IPS-NIHi7 (cell line): ENCODE measurements around the gene PDF.
"Not testable (repeated sequence)": the region's sequence is repeated elsewhere in the genome, so short reads cannot be mapped to it uniquely, and the experiment has no call there.

Source experiments
- DNase-seq: peaks from one replicate; pipeline ENCODE4 v3.0.0; 2012; ENCODE audit warnings: mixed read lengths; ENCODE audit errors: extremely low spot score

Gene PDF

DNA sequence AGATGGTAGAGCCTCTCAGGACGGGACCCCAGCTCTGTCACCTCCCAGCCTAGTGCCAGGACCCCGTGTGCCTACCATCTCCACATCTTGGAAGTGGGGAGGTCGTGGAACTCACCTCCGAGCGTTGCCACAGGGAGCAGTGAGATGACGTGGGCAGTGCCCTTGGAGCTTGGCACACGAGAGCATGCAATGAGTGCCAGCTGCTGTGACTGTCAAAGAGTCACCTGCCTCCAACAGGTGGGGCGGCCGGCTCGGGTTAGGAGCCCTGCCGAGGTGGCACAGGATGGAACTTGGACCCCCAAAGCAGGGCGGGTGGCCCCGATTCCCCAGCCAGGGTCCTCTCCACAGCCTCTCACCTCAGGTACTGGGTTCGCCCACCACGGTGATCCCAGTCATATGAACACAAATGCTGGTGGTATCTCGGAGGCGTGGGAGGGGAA is 13.8 kb downstream of the PDF start:
- no peak for DNase-seq

DNA sequence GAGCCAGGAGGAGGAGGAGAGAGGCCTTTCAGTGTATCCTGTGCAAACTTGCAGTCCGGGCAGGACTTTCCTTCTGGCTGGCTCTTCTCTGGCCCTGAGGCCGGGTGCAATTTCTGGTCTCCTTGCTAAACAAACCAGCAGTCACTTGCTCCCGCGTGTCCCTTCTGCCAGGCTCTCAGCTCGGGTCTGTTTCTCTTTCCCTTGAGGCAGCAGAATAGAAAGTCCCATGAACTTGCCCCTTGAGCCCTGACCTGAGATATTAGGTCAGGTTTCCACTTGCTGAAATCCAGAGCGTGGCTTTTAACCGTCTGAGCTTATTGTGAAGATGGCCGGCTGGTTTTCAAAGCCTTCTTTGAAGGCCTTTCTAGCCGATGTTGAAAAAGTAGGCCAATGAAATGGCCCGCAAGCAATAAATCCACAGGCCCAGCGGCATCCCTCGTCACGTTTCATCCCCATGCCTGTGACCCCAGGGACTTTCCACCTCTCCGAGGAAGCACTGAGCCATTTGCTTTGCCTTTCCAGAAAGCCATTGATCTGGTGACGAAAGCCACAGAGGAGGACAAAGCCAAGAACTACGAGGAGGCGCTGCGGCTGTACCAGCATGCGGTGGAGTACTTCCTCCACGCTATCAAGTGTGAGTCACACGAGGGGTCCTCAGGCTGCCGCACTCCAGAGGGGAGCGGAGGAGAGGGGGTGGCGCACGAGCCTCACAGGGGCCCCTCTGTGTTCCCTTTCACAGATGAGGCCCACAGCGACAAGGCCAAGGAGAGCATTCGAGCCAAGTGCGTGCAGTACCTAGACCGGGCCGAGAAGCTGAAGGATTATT is 14.7 kb downstream of the PDF start:
- no peak for DNase-seq

DNA sequence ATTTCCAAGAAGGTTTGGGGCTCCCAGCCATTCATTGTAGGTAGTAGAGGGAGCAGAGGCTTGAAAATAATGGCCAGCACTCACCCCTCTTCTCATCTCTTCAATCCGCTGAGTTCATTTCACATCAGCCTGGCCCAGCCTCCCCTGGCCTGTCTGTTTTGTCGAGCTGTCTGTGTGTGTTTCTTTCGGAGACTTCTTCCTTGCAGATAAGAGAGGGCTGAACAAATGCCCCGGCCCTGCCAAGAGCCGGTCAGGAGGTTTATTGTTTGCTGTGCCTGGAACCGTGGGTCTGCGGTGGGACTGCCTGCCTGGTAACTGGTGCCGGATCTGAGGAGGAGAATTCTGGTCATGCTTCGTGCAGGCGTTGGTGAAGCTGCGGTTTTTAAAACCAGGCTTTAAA is 15.9 kb downstream of the PDF start:
- DNase-seq = no peak

DNA sequence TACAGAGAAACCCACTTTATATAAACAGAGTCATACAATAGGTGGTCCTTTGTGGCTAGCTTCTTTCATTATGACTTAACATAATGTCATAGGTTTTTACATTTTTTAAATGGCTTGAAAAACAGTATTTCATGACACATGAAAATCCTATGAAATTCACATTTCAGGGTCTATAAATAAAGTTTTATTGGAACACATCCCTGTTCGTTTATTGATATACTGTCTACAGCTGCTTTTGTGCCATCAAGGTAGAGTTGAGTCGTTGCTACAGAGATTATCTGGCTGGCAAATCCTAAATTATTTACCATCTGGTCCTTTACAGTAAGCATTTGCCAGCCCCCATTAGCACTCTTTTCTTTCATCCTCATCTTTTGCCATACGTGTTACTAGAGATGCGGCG is 16.9 kb downstream of the PDF start:
- DNase-seq = no peak

DNA sequence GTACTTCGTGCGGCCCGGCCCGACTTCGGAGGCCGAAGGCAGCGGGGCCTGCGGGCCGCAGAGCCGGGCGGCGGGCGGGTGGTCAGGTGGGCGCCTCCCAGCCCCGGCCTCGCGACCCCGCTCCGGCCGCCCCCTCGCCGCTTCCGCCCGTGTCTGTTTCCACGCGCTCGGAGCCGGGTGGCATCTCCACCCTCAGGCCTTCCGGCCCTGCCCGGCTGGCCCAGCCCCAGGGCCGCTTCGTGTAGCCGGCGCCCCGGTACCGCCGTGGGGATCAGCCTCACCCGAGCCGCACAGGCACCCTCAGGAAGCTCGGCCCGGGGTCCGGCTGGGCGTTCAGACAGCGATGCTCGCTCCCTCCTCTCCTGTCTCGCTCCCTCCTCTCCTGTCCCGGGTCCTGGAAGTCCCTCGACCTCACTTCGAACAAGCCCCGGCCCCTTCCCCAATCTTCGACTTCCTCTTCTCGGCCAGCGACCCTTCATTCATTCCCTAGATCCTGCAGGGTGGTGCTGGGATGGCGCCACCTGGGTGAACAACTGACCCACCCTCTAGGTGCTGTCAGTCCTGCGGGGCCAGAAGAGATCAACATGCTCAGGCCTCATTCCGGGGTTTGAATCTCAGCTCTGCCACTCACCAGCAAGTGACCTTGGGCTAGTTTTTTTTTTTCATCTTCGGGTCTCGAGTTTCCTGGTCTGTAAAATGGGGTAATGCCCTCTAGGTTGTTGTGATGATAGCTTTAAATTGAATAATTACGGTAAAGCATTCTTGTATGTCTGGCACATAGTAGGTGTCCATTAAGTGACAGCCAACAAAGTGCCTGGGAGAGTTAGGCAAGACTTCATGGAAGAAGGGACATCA is 18.6 kb downstream of the PDF start:
- DNase-seq = peak; percentile 63

- DNase-seq = peak; percentile 99
These were observed 19.5 kb downstream of the PDF start, which contains the start of gene VPS4A for GRCh38 chr16:69310653-69311532. VPS4A (plus strand) TSS chr16:69311350; CDS start chr16:69311512, 162 bp downstream.

- DNase-seq = no peak
These were observed 21.1 kb downstream of the PDF start for GRCh38 chr16:69309316-69309715.

DNA sequence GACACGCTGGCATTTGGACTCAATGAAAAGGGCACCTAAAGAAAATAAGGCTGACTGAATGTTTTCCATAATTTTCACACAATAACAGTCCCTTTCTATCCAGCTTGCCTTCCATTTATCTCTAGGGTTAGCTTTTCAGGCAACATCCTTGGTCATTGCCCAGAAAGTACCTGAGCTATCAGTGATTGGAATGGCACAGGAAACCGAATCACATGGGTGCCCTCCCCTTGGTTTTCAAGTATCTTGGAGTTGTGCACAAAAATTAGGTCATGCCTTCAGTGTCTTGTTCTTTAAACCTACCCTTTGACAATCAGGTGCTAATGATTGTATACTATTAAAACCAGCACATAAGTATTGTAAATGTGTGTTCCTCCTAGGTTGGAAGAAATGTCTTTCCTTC is 22.5 kb downstream of the PDF start:
- DNase-seq = no peak

DNA sequence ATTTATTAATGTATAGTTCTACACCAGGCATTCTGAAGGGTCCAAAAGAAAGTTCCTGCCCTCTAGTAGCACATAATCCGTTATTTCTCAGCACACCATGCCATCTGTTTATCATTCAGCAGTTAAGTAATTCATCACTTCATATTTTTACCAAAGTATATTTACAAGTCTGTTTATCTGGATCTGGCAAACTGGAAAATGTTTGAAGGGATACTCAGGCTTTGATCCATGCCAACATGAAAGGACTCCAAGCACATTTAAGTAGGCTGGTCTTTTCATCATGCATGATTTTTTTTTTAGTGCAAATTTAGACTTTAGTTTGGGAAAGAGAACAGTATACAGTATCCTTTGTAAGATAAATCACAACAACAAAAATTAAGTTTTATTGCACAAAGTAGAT is 23.3 kb downstream of the PDF start:
- no peak for DNase-seq

DNA sequence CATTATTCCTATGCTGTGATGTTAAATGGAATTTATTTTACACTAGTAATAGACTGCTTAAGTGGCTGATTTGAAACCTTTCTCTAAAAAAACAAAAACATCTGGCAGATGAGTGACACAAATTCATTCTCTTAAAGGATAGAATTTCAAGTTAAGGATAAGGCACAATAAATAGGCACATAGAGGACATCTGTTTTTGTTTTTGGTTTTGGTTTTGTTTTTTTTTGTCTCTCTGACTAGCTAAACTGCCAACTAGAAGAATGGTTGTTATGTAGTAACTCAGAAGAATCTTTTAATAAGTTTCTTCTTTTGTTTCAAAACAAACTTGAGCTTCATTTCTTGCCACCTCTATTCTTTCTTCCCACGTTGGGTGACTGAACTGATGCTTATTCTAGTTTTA is 24.4 kb downstream of the PDF start:
- no peak for DNase-seq

GRCh38 chr16:69302301-69302700 is 28.1 kb downstream of the PDF start:
- DNase-seq = no peak

GRCh38 chr16:69301861-69302260 is 28.5 kb downstream of the PDF start:
- no peak for DNase-seq

DNA sequence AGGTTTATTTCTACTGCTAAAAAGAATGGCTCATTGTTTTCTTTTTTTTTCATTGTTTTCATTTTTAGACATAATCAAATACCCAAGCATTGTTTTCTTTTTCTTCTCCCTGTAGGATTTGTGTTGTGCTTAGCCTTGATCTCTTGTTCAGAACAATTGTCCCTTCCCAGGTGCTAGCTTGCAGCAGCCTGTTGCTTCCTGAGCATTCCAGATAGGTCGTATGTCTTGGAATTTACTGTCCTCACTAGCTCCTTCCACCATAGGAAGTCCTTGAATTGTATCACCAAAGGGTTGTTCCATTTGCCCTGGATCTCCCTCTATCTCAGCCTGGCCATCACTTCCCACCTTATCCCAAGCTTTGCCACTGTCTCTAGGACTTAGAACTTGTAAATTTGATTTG is 29.2 kb downstream of the PDF start:
- no peak for DNase-seq

- DNase-seq = no peak
These were observed 32.1 kb downstream of the PDF start for GRCh38 chr16:69298261-69298660.

- DNase-seq = not testable (repeated sequence)
These were observed 33.6 kb downstream of the PDF start for GRCh38 chr16:69296771-69297170.

DNA sequence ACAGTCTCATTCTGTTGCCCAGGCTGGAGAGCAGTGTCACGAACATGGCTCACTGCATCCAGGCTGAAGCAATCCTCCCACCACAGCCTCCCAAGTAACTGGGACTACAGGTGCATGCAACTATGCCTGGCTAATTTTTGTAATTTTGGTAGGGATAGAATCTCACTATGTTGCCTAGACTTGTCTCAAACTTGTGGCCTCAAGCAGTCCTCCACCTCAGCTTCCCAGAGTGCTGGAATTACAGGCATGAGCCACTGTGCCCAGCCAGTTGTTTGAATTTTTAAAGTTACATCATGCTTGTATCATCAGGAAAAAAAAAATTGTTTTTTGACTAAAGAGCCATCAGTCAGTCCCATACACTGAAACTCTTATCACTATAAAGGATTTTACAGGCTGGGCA is 36.3 kb downstream of the PDF start:
- DNase-seq = no peak

DNA sequence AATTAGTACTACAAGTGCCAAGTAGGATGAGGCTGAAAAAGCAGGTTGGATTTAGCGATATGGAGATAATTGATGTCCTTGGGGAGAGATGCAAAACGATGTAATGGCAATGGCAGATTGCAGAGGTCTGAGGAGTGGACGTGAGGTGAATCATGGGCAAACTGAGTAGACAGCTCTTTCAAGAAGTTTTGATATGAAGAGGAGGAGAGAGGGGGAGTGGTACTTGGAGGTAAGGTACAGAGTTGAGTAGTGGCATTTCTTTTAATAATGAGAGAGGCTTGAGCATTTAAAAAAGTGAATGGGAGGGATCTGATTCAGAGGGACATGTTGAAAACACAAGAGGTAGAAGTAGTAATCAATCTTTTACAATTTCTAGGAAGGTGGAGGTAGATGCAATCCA is 37.0 kb downstream of the PDF start:
- no peak for DNase-seq

GRCh38 chr16:69291657-69292056 is 38.7 kb downstream of the PDF start:
- DNase-seq = not testable (repeated sequence)

DNA sequence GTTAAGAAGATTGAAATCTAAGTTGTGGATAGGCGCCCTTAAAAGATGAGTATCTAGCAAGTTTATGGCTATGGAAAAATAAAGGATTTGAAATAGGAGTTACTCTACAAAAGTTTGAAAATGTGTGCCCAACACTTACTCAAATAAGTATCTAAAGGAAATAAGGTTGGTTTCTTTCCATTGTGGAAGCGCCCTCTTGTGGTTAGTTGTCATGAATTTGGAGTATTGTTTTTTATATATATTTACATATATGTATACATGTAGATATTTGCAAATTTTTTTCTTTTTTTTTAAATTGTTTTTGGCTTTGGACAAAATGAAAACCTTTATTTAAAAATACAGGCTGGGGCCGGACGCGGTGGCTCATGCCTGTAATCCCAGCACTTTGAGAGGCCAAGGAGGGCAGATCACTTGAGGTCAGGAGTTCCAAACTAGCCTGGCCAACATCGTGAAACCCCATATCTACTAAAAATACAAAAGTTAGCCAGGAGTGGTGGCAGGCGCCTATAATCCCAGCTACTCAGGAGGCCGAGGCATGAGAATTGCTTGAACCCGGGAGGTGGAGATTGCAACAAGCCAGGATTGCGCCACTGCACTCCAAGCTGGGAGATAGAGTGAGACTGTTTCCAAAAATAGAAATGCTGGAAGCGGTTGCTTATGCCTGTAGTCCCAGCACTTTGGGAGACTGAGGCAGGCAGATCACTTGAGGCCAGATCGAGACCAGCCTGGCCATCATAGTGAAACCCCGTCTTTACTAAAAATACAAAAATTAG is 43.3 kb downstream of the PDF start:
- DNase-seq = no peak

DNA sequence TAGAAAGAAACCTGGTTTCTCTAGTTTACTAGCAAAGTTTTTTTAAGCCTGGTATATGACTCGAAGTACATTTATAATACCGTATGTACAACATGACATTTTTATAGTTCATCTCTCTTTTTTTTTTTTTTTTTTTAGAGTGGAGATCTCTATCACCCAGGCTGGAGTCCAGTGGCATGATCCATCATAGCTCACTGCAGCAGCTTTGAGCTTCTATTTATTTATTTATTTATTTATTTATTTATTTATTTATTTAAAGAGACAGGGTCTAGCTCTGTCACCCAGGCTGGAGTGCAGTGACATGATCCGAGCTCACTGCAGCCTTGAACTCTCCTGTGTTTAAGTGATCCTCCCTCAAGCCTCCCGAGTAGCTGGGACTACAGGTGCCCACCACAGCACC is 45.1 kb downstream of the PDF start:
- DNase-seq = no peak

DNA sequence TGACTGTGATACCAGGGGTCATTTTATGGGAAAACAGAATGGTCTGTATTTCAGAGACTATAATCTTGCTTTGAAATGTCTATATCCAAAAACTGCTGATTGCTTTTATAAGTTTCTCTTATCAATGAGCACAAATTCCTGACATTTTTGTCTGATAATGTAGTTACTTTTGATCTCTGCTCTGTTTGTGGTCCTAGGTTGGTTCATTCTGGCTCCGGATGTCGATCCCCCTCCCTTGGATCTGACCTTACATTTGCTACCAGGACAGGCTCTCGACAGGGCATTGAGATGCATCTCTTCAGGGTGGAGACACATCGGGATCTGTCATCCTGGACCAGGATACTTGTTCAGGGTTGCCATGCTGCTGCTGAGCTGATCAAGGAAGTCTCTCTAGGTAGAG is 46.5 kb downstream of the PDF start:
- DNase-seq = no peak
